ENCODE measurements around the gene HSD17B12.
"Not testable (repeated sequence)": the region's sequence is repeated elsewhere in the genome, so short reads cannot be mapped to it uniquely, and the experiment has no call there.

Gene HSD17B12

DNA sequence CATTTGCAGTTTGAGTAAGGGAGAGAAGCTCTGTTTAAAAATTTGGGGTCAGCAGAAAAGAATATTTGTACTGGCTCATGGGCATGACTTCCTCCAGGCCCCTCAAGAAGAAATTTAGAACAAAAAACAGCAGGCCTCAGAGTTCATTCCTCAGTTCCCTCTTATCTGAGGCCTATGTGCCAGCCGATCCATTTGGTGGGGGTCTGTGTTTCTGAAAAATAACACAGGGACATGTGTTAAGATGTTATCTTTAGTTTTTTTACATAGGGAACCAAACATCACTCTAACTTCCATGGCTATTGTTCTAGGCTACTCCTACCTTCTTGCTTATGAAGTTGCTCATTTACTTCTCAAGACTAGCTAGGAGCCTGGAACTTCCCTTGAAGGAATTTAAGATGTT lies 16.2 kb upstream of the HSD17B12 start:
- DNase-seq (ENCODE audit: low read depth), result no peak
- H3K4me3 ChIP-seq (ENCODE audit: low read length), result no peak overlapping the region
- no peak for TF ChIP-seq CTCF (conservative IDR thresholded peaks at IDR 0.05; ENCODE audit: low read length)

DNA sequence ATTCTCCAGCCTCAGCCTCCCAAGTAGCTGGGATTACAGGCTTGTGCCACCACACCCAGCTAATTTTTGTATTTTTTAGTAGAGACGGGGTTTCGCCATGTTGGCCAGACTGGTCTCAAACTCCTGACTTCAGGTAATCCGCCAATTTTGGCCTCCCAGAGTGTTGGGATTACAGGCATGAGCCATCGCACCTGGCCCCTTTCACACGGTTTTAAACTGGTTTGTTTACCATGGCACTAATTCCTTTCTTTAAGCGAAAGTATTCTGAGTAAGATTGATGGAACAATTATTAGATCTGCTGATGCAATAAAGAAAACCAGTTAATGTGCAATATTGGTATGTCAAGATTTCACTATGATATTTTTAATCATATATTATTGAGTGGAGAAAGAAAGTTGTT lies 9.3 kb upstream of the HSD17B12 start:
- not testable (repeated sequence) for H3K4me3 ChIP-seq (ENCODE audit: low read length)

GRCh38 chr11:43674560-43674959 lies 6.0 kb upstream of the HSD17B12 start:
- no peak overlapping the region for H3K4me3 ChIP-seq (ENCODE audit: low read length)
- no peak for DNase-seq (ENCODE audit: low read depth)
- TF ChIP-seq CTCF (conservative IDR thresholded peaks at IDR 0.05; ENCODE audit: low read length), result no peak

More for the DNA sequence above, 9.3 kb upstream of the HSD17B12 start:
- DNase-seq (ENCODE audit: low read depth), result not testable (repeated sequence)

- DNase-seq (ENCODE audit: low read depth), result no peak
- H3K4me3 ChIP-seq (ENCODE audit: low read length), result no peak overlapping the region
- TF ChIP-seq CTCF (conservative IDR thresholded peaks at IDR 0.05; ENCODE audit: low read length), result no peak
These were observed 3.6 kb upstream of the HSD17B12 start for GRCh38 chr11:43676933-43677332.

GRCh38 chr11:43681401-43681942 lies 934 bp downstream of the HSD17B12 start:
- DNase-seq (ENCODE audit: low read depth), result peak; percentile 24
- TF ChIP-seq CTCF (conservative IDR thresholded peaks at IDR 0.05; ENCODE audit: low read length), result no peak
- H3K4me3 ChIP-seq (ENCODE audit: low read length), result peak overlapping the region; percentile 72

- H3K4me3 ChIP-seq (ENCODE audit: low read length), result peak overlapping the region; percentile 72
- not testable (repeated sequence) for DNase-seq (ENCODE audit: low read depth)
These were observed 1.5 kb downstream of the HSD17B12 start for GRCh38 chr11:43682081-43682480.

DNA sequence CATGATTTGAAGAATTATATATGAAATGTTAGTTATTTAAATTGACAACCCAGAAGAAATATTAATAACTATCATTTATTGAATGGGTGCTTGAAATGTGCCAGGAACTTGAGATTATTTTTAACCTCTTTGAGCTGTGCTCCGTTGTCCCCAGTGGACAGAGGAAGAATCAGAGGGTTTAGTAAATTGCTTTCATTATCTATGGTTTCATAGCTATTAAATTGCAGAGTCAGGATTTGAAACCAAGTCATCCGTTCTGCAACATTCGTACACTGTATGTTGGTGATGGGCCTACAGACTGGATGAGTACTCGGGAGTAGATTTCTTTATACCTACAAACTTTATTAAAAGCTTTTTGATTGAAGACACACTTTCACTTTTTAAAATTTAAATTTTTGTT lies 4.9 kb downstream of the HSD17B12 start:
- no peak for DNase-seq (ENCODE audit: low read depth)
- no peak for TF ChIP-seq CTCF (conservative IDR thresholded peaks at IDR 0.05; ENCODE audit: low read length)
- H3K4me3 ChIP-seq (ENCODE audit: low read length), result no peak overlapping the region

- DNase-seq (ENCODE audit: low read depth), result no peak
- TF ChIP-seq CTCF (conservative IDR thresholded peaks at IDR 0.05; ENCODE audit: low read length), result no peak
- no peak overlapping the region for H3K4me3 ChIP-seq (ENCODE audit: low read length)
These were observed 5.7 kb downstream of the HSD17B12 start for GRCh38 chr11:43686207-43686606.
